HG03175 (cell line): ENCODE data around the gene SERGEF.
A peak's percentile ranks its signal among the peaks of the same experiment; 100 is the strongest.

Experiments used
- ATAC-seq: cut with Tn5 transposase; IDR thresholded peaks from one replicate; pipeline ENCODE4 v1.9.1; 2021; ENCODE audit warnings: mild to moderate bottlenecking, moderate library complexity; ENCODE audit not compliant: unreplicated experiment

The SERGEF gene

GRCh38 chr11:17867341-17867740, 145.5 kb downstream of the SERGEF start:
- no peak for ATAC-seq

GRCh38 chr11:17865765-17866428, 146.9 kb downstream of the SERGEF start:
- no peak for ATAC-seq

- peak; percentile 64 for ATAC-seq
These were observed 148.3 kb downstream of the SERGEF start for GRCh38 chr11:17864478-17864941.

GRCh38 chr11:17861036-17861755, 151.7 kb downstream of the SERGEF start:
- ATAC-seq: no peak

- no peak for ATAC-seq
These were observed 153.3 kb downstream of the SERGEF start for GRCh38 chr11:17859552-17859951.

GRCh38 chr11:17855531-17856290, 157.1 kb downstream of the SERGEF start:
- ATAC-seq: no peak

GRCh38 chr11:17853280-17853679, 159.6 kb downstream of the SERGEF start:
- no peak for ATAC-seq

- no peak for ATAC-seq
These were observed 160.6 kb downstream of the SERGEF start for GRCh38 chr11:17852246-17852645.

GRCh38 chr11:17851697-17852096, 161.2 kb downstream of the SERGEF start:
- no peak for ATAC-seq

GRCh38 chr11:17850336-17850735, 162.5 kb downstream of the SERGEF start:
- ATAC-seq: no peak

GRCh38 chr11:17848715-17849114, 164.1 kb downstream of the SERGEF start:
- ATAC-seq: no peak

- no peak for ATAC-seq
These were observed 165.9 kb downstream of the SERGEF start for GRCh38 chr11:17846852-17847453.

GRCh38 chr11:17845431-17845881, 167.4 kb downstream of the SERGEF start:
- ATAC-seq: no peak

GRCh38 chr11:17840101-17840548, 172.7 kb downstream of the SERGEF start:
- ATAC-seq: no peak

- no peak for ATAC-seq
These were observed 173.4 kb downstream of the SERGEF start for GRCh38 chr11:17839450-17839849.

GRCh38 chr11:17838102-17838501, 174.7 kb downstream of the SERGEF start:
- ATAC-seq: no peak

GRCh38 chr11:17831883-17832282, 181.0 kb downstream of the SERGEF start:
- no peak for ATAC-seq

GRCh38 chr11:17831228-17831627, 181.6 kb downstream of the SERGEF start:
- ATAC-seq: no peak

- ATAC-seq: no peak
These were observed 184.5 kb downstream of the SERGEF start for GRCh38 chr11:17828311-17828751.

- no peak for ATAC-seq
These were observed 185.8 kb downstream of the SERGEF start for GRCh38 chr11:17827006-17827405.

GRCh38 chr11:17822401-17822781, 190.5 kb downstream of the SERGEF start:
- ATAC-seq: no peak
